ENCODE data around the gene TBC1D10A. TPM values are rescaled to one million over a fixed set of nuclear protein-coding genes. Genes with fewer than 3 reads are reported as not detected.

Gene TBC1D10A
- total RNA-seq, 4 donors from 2014 or later: 46.8 to 63.9 (median 52.1) TPM

- Histone ChIP-seq H3K36me3 (peaks cover 0 to 53% (median 15%) of the 10 kb centered on the region in 3 donors), H3K9me3 (no peaks in the 10 kb centered on the region), H3K27ac (peak overlapping the region; percentile 94 to 99 (median 94)), H3K4me3 (peak overlapping the region; percentile 37 to 97 (median 86)), H3K27me3 (no peaks in the 10 kb centered on the region), H3K4me1 (peaks cover 7 to 70% (median 27%) of the 10 kb centered on the region in 4 donors)
- 14 to 19% methylated on average over 12 of the region's 12 CpGs for WGBS, 2 donors
- no peak for DNase-seq (ENCODE audit: low spot score in 2 of 2)
- TF ChIP-seq POLR2A (IDR thresholded peaks at IDR 0.05) (peak in 1 of 2 donors; percentile 4), CTCF (IDR thresholded peaks at IDR 0.05) (peak in 1 of 5 experiments; percentile 14), EP300 (IDR thresholded peaks at IDR 0.05) (no peak)
These were observed 36.8 kb downstream of the TBC1D10A start for GRCh38 chr22:30289980-30290313.

GRCh38 chr22:30289141-30289979 lies 37.4 kb downstream of the TBC1D10A start, which contains the start of gene CASTOR1:
Gene CASTOR1, minus strand, starts transcription at chr22:30289505. Its CDS starts 8 bp downstream, at chr22:30289497.
- H3K9me3 ChIP-seq: no peaks in the 10 kb centered on the region
- WGBS, 2 donors: 1 to 2% methylated on average over 57 to 72 of the region's 85 CpGs
- TF ChIP-seq EP300 (IDR thresholded peaks at IDR 0.05) (peak; percentile 62 to 87), CTCF (IDR thresholded peaks at IDR 0.05) (peak in 1 of 5 experiments; percentile 20), POLR2A (IDR thresholded peaks at IDR 0.05) (peak; percentile 63 to 93)
- DNase-seq (ENCODE audit: low spot score in 2 of 2): peak; percentile 97 to 99
- H3K36me3 ChIP-seq: peaks cover 0 to 53% (median 15%) of the 10 kb centered on the region in 3 donors
- peaks cover 7 to 70% (median 27%) of the 10 kb centered on the region in 4 donors for H3K4me1 ChIP-seq
- H3K27ac ChIP-seq: peak within 1 kb of the TSS; percentile 94 to 99 (median 94)
- no peaks in the 10 kb centered on the region for H3K27me3 ChIP-seq
- peak within 1 kb of the TSS; percentile 80 to 97 (median 92) for H3K4me3 ChIP-seq

- Histone ChIP-seq H3K9me3 (no peaks in the 10 kb centered on the region), H3K36me3 (peaks cover 0 to 53% (median 9%) of the 10 kb centered on the region in 3 donors), H3K27me3 (no peaks in the 10 kb centered on the region), H3K4me3 (peak overlapping the region; percentile 80 to 97 (median 92)), H3K27ac (peak overlapping the region; percentile 93 to 96 (median 94)), H3K4me1 (peaks cover 7 to 65% (median 27%) of the 10 kb centered on the region in 4 donors)
- WGBS, 2 donors: 10 to 13% methylated on average over 20 of the region's 27 CpGs
- TF ChIP-seq EP300 (IDR thresholded peaks at IDR 0.05) (no peak), CTCF (IDR thresholded peaks at IDR 0.05) (no peak), POLR2A (IDR thresholded peaks at IDR 0.05) (no peak)
- no peak for DNase-seq (ENCODE audit: low spot score in 2 of 2)
These were observed 38.2 kb downstream of the TBC1D10A start for GRCh38 chr22:30288419-30289140.

- 16 to 17% methylated on average over 5 of the region's 5 CpGs for WGBS, 2 donors
- Histone ChIP-seq H3K4me3 (peak overlapping the region; percentile 80 to 97 (median 92)), H3K27ac (peak overlapping the region; percentile 93 to 96 (median 94)), H3K9me3 (no peaks in the 10 kb centered on the region), H3K27me3 (no peaks in the 10 kb centered on the region), H3K36me3 (peaks cover 0 to 53% (median 2%) of the 10 kb centered on the region in 3 donors), H3K4me1 (peaks cover 7 to 59% (median 27%) of the 10 kb centered on the region in 4 donors)
- TF ChIP-seq CTCF (IDR thresholded peaks at IDR 0.05) (peak; percentile 66 to 93 (median 86)), EP300 (IDR thresholded peaks at IDR 0.05) (peak; percentile 34 to 86), POLR2A (IDR thresholded peaks at IDR 0.05) (peak; percentile 25 to 73)
- DNase-seq (ENCODE audit: low spot score in 2 of 2): peak; percentile 78 to 92
These were observed 38.9 kb downstream of the TBC1D10A start for GRCh38 chr22:30287648-30288418.

All from tibial nerve (tissue), 4 donors.